Measurements from ENCODE around the gene ITGB6. TPM values are rescaled to one million over a fixed set of nuclear protein-coding genes. Genes with fewer than 3 reads are reported as not detected.

Gene ITGB6
- total and polyA plus RNA-seq, 2 of the 8 experiments (the other 6 are each of a cell fraction or from before 2014, with no cell fraction given): not detected

DNA sequence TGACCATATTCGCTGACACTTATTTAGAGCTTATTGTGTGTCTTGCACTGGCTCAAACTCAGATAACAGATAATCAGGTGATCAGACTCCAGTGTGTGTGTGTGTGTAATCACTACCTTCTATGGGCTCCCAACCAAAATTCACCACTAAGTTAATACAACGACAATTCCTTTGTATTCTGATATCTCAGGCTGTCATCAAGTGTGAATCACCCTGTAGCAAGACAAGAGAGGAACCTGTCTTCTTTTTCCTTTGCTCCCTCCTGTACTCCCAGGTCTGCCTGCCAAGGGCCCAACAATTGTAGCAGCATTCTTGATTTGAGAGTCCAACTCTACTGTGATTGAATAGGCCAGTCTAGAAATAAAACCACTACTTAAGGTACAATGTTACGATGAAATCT lies 25.8 kb downstream of the ITGB6 start (continued):
- TF ChIP-seq JUND (IDR thresholded peaks at IDR 0.05; ENCODE audit: low read length) (no peak), CTBP2 (IDR thresholded peaks at IDR 0.05; ENCODE audit: borderline replicate concordance, insufficient read depth, insufficient read length, low read length) (no peak), EZH2 (IDR thresholded peaks at IDR 0.05; ENCODE audit: low read depth, low read length, severe bottlenecking) (no peak), ZNF274 (IDR thresholded peaks at IDR 0.05; ENCODE audit: borderline replicate concordance, extremely low read depth, low read length) (no peak), GABPA (IDR thresholded peaks at IDR 0.05; ENCODE audit: borderline replicate concordance, insufficient read depth, low read length) (no peak)

Data from H1 (cell line).